ENCODE measurements around the gene PBX3. TPM values are rescaled to one million over a fixed set of nuclear protein-coding genes. Genes with fewer than 3 reads are reported as not detected.

Gene PBX3
- total RNA-seq, 1 experiment from 2014 or later = 46.0 TPM

DNA sequence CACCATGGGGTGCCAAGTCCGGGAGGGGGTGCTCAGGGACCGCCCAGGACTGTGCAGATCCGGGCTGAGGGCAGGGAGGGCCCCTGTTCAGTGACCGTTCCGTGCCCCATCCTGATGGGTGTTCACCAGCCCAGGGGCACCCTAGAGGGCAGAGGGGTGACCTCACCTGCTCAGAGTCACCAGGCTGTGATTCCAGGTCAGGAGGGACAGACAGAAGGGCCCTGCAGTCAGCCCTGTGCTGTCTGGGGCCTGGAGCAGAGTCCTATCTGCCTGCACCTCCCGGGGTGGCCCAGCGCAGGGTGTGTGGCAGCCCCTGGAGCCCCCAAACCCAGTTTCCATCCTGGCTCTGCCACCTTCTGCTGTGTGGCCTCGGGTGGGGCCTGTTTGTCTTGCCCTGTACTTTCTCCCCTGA is 241.9 kb downstream of the PBX3 start:
- Histone ChIP-seq H3K9me3 (ENCODE audit: control insufficient read depth, low read depth, low read length) (no peaks in the 10 kb centered on the region), H2AFZ (ENCODE audit: low read length) (no peak overlapping the region), H3K4me2 (ENCODE audit: insufficient read depth, insufficient read length, low read length) (no peak overlapping the region), H2BK120ac (ENCODE audit: low read depth, low read length, poor library complexity, severe bottlenecking) (no peak overlapping the region), H3K14ac (ENCODE audit: insufficient read depth, low read length) (no peak overlapping the region; the same call in 1 of the 2 replicates), H3K79me1 (ENCODE audit: insufficient read depth, low read depth, low read length, poor library complexity, severe bottlenecking) (no peaks in the 10 kb centered on the region), H2BK5ac (ENCODE audit: insufficient read length, low read length) (no peak overlapping the region), H3K4ac (ENCODE audit: low read depth, low read length) (no peak overlapping the region), H4K8ac (replicated peaks; ENCODE audit: insufficient read length, low read depth, low read length) (no peak overlapping the region), H4K91ac (ENCODE audit: insufficient read length, low read depth, low read length) (no peak overlapping the region), H3K18ac (ENCODE audit: insufficient read length, low read depth, low read length) (no peak overlapping the region), H4K20me1 (ENCODE audit: control insufficient read depth, insufficient read depth, insufficient read length) (no peaks in the 10 kb centered on the region), H3K23me2 (ENCODE audit: insufficient read length, low read depth, low read length, poor library complexity, severe bottlenecking) (no peaks in the 10 kb centered on the region), H2BK15ac (ENCODE audit: low read depth, low read length) (no peak overlapping the region), H3K9ac (ENCODE audit: extremely low read depth, insufficient read length, low read length) (no peak overlapping the region), H3K27ac (ENCODE audit: insufficient read length, low read depth, low read length) (no peak overlapping the region), H2BK12ac (ENCODE audit: insufficient read length, low read depth, low read length) (no peak overlapping the region), H2AK5ac (ENCODE audit: insufficient read length, low read length) (no peak overlapping the region), H3K27me3 (ENCODE audit: insufficient read depth, low read length) (no peaks in the 10 kb centered on the region), H3K4me1 (ENCODE audit: insufficient read depth, low read length) (no peaks in the 10 kb centered on the region), H4K5ac (ENCODE audit: insufficient read length, low read depth, low read length) (no peak overlapping the region), H3K56ac (ENCODE audit: insufficient read length, low read depth, low read length) (no peak overlapping the region), H3K23ac (ENCODE audit: insufficient read length, low read depth, low read length) (no peak overlapping the region), H3T11ph (ENCODE audit: low read length) (no peak overlapping the region), H2BK20ac (ENCODE audit: low read depth, low read length, poor library complexity, severe bottlenecking) (no peak overlapping the region), H3K79me2 (ENCODE audit: insufficient read depth, low read length) (no peaks in the 10 kb centered on the region)
- TF ChIP-seq, protein P1, sequence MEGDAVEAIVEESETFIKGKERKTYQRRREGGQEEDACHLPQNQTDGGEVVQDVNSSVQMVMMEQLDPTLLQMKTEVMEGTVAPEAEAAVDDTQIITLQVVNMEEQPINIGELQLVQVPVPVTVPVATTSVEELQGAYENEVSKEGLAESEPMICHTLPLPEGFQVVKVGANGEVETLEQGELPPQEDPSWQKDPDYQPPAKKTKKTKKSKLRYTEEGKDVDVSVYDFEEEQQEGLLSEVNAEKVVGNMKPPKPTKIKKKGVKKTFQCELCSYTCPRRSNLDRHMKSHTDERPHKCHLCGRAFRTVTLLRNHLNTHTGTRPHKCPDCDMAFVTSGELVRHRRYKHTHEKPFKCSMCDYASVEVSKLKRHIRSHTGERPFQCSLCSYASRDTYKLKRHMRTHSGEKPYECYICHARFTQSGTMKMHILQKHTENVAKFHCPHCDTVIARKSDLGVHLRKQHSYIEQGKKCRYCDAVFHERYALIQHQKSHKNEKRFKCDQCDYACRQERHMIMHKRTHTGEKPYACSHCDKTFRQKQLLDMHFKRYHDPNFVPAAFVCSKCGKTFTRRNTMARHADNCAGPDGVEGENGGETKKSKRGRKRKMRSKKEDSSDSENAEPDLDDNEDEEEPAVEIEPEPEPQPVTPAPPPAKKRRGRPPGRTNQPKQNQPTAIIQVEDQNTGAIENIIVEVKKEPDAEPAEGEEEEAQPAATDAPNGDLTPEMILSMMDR (conservative IDR thresholded peaks at IDR 0.05) = no peak
- Mint-ChIP-seq H3K4me1 (peaks cover 4 to 7% of the 10 kb centered on the region in 2 experiments; a peak in 3 of 4 replicates), H3K9me3 (peaks cover 2 to 4% of the 10 kb centered on the region in 2 experiments; a peak in 3 of 5 replicates), H3K27me3 (ENCODE audit: low read depth) (no peaks in the 10 kb centered on the region; the same call in 1 of the 2 replicates), H3K4me3 (no peak overlapping the region), H3K36me3 (ENCODE audit: insufficient read depth in 1 of 3, low read depth in 3 of 3) (peaks cover 0 to 2% (median 0%) of the 10 kb centered on the region in 3 experiments; a peak in 1 of 7 replicates), H3K27ac (no peak overlapping the region)
- no CpG with 5 or more reads among the region's 8 CpGs for WGBS (ENCODE audit: extremely low coverage, insufficient read length, low lambda C conversion rate)
- no peak for DNase-seq
